ENCODE data around the gene IL6R. TPM values are rescaled to one million over a fixed set of nuclear protein-coding genes. Genes with fewer than 3 reads are reported as not detected.

IL6R gene
- total RNA-seq, 2 donors from 2014 or later: 11.8 to 21.8 TPM

GRCh38 chr1:154441241-154441888 is 36.2 kb downstream of the IL6R start:
- TF ChIP-seq CTCF (IDR thresholded peaks at IDR 0.05): no peak
- Histone ChIP-seq H3K27me3 (no peaks in the 10 kb centered on the region), H3K4me1 (peaks cover 0 to 8% of the 10 kb centered on the region in 2 donors), H3K27ac (no peak overlapping the region), H3K4me3 (no peak overlapping the region), H3K36me3 (no peaks in the 10 kb centered on the region), H3K9me3 (no peaks in the 10 kb centered on the region)
- DNase-seq (ENCODE audit: low spot score): no peak

GRCh38 chr1:154442006-154442740 is 37.0 kb downstream of the IL6R start:
- H3K27me3 ChIP-seq: no peaks in the 10 kb centered on the region
- H3K9me3 ChIP-seq: no peaks in the 10 kb centered on the region
- H3K27ac ChIP-seq: no peak overlapping the region
- no peaks in the 10 kb centered on the region for H3K36me3 ChIP-seq
- H3K4me3 ChIP-seq: no peak overlapping the region
- no peak for DNase-seq (ENCODE audit: low spot score)
- H3K4me1 ChIP-seq: peaks cover 0 to 8% of the 10 kb centered on the region in 2 donors
- TF ChIP-seq CTCF (IDR thresholded peaks at IDR 0.05): peak in 1 of 2 donors; percentile 57

- DNase-seq (ENCODE audit: low spot score): no peak
Observed at GRCh38 chr1:154443274-154444013, 38.3 kb downstream of the IL6R start.

GRCh38 chr1:154445040-154445472 is 39.9 kb downstream of the IL6R start:
- no peaks in the 10 kb centered on the region for H3K4me1 ChIP-seq
- TF ChIP-seq CTCF (IDR thresholded peaks at IDR 0.05): no peak
- no peak overlapping the region for H3K27ac ChIP-seq
- no peaks in the 10 kb centered on the region for H3K9me3 ChIP-seq
- peaks cover 16% of the 10 kb centered on the region for H3K36me3 ChIP-seq
- no peak for DNase-seq (ENCODE audit: low spot score)
- no peak overlapping the region for H3K4me3 ChIP-seq
- H3K27me3 ChIP-seq: no peaks in the 10 kb centered on the region

More at GRCh38 chr1:154443274-154444013, 38.3 kb downstream of the IL6R start:
- Histone ChIP-seq H3K9me3 (no peaks in the 10 kb centered on the region), H3K4me1 (peaks cover 0 to 2% of the 10 kb centered on the region in 2 donors), H3K4me3 (no peak overlapping the region), H3K36me3 (peaks cover 5% of the 10 kb centered on the region), H3K27ac (no peak overlapping the region), H3K27me3 (no peaks in the 10 kb centered on the region)
- TF ChIP-seq CTCF (IDR thresholded peaks at IDR 0.05): no peak

- DNase-seq (ENCODE audit: low spot score): no peak
- peaks cover 26% of the 10 kb centered on the region for H3K36me3 ChIP-seq
- no peaks in the 10 kb centered on the region for H3K9me3 ChIP-seq
- no peak overlapping the region for H3K4me3 ChIP-seq
- no peak for TF ChIP-seq CTCF (IDR thresholded peaks at IDR 0.05)
- no peaks in the 10 kb centered on the region for H3K4me1 ChIP-seq
- H3K27ac ChIP-seq: no peak overlapping the region
- H3K27me3 ChIP-seq: no peaks in the 10 kb centered on the region
Observed at GRCh38 chr1:154446292-154446691, 41.1 kb downstream of the IL6R start.

Measured in right atrium auricular region (tissue), 2 donors.